LNCAP (cell line): Measurements from ENCODE around the gene PCDH1.

ENCODE experiments used
- TF ChIP-seq, protein P1 (sequence below): fragments of 450-650 bp; IDR thresholded peaks from 2 replicates; pipeline ENCODE4 v1.5.1; 2017; ENCODE audit warnings: mild to moderate bottlenecking

Gene PCDH1

DNA sequence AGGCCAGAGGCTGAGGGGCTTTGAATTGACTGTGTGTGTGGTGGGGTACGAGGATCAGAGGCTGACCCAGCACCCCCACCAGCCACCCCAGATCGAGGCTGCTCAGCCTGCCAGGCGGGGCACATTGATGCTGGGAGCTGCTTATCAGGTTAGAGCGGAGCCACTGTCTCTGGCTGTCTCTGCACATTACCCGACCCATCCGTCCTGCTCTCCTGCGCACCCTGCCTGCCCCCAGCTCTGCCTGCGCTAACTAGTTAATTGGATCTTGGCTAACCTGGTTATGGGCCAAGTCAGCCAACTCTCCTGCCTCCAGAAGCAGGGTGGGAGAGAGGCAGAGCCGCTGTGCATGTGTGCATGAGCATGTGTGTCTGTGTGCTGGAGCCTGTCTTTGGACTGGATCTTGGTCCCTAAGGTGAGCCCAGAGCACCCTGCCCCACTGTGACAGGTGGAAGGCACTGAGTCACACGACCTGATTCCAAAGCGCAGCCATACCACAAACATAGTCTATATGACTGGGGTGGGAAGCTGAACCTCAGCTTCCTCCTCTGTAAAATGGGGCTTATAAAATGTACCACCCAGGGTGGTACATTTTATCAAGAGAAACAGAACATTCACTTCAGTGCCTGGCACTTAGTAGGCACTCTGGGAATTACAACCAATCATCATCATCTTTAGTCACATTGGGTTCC is 39.7 kb downstream of the PCDH1 start:
- TF ChIP-seq, protein P1, sequence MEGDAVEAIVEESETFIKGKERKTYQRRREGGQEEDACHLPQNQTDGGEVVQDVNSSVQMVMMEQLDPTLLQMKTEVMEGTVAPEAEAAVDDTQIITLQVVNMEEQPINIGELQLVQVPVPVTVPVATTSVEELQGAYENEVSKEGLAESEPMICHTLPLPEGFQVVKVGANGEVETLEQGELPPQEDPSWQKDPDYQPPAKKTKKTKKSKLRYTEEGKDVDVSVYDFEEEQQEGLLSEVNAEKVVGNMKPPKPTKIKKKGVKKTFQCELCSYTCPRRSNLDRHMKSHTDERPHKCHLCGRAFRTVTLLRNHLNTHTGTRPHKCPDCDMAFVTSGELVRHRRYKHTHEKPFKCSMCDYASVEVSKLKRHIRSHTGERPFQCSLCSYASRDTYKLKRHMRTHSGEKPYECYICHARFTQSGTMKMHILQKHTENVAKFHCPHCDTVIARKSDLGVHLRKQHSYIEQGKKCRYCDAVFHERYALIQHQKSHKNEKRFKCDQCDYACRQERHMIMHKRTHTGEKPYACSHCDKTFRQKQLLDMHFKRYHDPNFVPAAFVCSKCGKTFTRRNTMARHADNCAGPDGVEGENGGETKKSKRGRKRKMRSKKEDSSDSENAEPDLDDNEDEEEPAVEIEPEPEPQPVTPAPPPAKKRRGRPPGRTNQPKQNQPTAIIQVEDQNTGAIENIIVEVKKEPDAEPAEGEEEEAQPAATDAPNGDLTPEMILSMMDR: no peak

DNA sequence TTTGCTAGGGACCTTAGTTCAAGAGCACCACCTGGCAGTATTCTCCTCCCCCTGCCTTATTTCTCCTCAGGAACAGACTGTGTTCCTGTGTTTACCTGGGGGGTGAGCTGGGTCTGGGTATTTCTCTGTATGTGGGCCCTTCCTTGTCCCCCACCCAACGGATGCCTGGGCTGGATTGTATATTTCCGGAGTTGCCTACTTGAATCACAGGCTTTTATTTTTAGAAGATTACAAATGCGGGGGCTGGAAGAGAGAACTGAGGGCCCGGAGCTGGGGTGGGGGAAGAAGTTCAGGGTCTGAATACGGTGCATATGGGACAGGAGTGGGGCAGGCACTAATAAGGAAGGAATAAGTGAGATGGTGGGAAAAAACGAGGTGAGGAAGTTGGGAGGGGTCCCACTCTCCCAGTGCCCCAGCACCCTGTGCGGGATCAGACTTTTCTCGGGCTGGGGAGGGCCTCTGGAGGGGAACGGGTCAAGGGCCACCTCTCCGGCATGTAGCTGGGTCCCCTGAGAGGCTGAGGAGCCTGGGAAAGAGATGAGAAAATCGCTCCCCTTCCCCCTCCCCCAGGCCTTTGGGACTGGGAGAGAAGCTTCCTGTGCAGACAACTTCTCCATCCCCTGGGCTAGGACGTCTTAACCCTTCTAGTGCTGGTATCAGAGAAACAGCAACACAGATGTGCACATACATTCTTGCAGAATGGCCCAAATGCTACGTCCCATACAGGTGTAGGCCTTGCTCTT is 42.1 kb downstream of the PCDH1 start:
- TF ChIP-seq, protein P1: no peak

DNA sequence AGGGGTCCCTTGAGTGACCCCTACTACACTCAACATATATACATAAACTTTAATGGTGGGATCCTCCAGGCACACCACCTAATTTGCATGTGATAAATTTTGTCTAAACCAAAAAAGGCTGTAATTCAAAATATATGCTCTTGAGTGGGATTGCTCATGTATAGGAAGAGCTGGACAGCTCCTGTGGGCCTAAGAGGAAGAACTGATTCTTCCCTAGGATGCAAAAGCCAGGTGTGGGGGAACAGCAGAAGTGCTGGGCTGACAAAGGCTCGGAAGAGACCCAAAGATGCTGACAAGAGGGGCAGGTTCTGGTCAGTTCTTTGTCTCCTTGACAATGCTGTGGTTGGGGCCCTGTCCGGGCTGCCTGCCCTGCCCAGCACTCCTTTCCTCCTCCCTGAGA is 43.9 kb downstream of the PCDH1 start:
- TF ChIP-seq, protein P1: no peak

DNA sequence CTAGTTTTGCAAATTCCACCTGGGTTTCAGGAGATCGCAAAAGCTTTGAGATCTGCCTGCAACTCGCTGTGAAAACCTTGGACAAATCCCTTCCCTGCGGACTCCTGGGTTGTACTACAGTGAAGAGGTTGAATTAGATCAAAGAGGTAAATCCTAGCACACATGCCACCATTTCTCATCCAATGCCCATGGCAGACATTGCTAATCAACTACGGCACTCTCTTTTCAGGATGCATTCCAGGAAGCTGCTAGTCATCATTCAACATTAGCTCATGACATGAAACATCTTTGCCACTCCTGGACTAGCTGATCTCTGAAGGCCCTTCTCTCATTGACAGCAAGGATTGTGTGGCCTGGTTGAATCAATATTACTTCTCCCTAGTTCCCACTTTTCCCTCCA is 46.1 kb downstream of the PCDH1 start:
- TF ChIP-seq, protein P1: no peak

DNA sequence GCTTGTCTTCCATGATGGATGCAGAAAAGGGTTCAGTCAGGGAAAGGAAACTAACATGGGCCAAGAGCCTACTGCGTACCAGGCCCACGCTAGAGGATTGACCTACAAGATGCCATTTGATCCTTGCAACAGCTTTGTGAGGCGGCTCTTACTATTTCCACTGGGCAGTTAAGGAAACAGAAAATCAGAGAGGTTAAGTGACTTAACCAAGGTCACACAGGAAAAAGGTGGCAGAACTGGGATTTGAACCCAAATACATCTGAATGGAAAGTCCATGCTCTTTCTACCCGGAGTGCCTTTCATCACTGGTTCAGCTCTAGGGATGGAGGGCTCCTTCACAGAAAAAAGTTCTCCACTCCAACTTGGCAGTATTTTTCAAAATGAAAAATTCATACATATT is 50.0 kb downstream of the PCDH1 start:
- TF ChIP-seq, protein P1: no peak

DNA sequence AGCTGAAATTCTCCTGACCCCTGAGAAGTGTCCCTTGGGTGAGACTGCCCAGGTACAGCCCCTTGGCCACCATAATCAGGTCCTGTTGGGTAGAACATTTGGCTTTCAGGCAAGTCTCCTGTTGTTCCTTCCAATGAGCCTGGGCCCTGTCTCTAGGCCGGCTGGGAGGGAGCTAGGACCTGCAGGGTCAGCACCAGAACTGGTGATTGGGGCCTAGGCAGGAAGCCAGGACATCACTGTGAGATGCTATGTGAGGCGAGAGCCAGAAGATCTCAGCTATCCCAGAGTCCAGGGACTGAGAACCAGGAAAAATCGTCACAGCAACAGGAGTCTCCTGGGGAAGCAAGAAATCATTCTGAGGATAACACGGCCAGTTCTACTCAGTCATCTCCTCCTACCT is 51.5 kb downstream of the PCDH1 start:
- TF ChIP-seq, protein P1: no peak

DNA sequence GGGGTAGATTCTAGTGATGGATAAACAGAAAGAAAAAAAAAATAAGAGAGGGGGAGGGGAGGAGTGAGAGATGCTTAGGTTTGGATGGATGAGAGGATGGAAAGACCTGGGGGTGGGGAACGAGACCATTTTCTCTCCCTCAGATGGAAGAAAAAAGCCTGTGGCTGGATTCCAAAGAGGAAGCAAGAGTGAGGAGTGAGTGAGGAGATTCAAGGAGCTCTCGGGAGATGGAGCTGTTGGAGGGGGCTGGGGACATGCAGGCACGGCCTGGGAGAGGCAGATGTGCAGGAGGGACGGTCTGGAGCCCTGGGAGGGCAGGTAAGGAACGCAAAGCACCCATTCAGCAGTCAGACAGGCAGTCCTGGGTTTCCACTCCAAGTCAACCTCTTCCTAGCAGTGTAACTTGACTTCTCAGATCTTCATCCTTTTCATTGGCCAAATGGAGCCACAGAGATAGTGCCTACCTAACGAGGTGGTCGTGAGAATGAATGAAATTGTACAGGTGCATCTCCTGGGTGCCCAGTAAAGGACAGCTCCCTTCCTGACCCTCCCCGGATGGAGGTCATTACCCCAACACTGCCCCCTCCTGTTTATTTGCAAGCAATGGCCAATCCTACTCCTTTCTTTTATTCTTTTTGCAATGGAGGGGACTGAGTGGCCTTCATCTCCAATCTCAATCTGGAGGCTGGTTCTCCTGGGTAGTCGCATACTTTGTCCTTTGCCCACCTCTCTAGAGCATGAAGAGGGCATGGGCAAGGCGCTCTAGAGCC is 52.2 kb downstream of the PCDH1 start:
- TF ChIP-seq, protein P1: peak; percentile 52
